ENCODE measurements around the gene RAB33B.
"Not testable (repeated sequence)": the region's sequence is repeated elsewhere in the genome, so short reads cannot be mapped to it uniquely, and the experiment has no call there.

The RAB33B gene

DNA sequence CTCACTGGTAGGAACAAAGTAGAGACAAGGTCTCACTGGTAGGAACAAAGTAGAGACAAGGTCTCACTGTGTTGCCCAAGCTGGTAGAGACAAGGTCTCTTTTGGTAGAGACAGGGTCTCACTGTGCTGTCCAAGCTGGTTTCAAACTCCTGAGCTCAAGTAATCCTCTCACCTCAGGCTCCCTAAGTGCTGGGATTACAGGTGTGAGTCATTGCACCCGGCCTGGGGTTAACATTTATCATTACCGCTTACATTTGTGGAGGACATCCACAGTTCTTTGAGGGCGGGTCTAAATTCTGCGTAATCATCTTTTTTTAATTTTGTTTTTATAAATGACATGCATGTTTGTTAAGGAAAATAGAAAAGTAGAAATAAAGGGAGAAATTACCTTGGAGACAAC, 12.0 kb downstream of the RAB33B start:
- TF ChIP-seq, protein P1, sequence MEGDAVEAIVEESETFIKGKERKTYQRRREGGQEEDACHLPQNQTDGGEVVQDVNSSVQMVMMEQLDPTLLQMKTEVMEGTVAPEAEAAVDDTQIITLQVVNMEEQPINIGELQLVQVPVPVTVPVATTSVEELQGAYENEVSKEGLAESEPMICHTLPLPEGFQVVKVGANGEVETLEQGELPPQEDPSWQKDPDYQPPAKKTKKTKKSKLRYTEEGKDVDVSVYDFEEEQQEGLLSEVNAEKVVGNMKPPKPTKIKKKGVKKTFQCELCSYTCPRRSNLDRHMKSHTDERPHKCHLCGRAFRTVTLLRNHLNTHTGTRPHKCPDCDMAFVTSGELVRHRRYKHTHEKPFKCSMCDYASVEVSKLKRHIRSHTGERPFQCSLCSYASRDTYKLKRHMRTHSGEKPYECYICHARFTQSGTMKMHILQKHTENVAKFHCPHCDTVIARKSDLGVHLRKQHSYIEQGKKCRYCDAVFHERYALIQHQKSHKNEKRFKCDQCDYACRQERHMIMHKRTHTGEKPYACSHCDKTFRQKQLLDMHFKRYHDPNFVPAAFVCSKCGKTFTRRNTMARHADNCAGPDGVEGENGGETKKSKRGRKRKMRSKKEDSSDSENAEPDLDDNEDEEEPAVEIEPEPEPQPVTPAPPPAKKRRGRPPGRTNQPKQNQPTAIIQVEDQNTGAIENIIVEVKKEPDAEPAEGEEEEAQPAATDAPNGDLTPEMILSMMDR (conservative IDR thresholded peaks at IDR 0.05; ENCODE audit: low read length) = no peak
- TF ChIP-seq EZH2phosphoT487 (IDR thresholded peaks at IDR 0.05; ENCODE audit: borderline replicate concordance) = no peak
- H3K9me2 ChIP-seq (replicated peaks; ENCODE audit: low read depth, low read length) = no peaks in the 10 kb centered on the region
- H2AFZ ChIP-seq (ENCODE audit: low read length) = no peak overlapping the region
- no peak overlapping the region for H3K4me2 ChIP-seq (ENCODE audit: low read depth, low read length, poor library complexity, severe bottlenecking)
- H3K27me3 ChIP-seq (ENCODE audit: insufficient read depth, low read length, poor library complexity, severe bottlenecking) = no peaks in the 10 kb centered on the region
- no peaks in the 10 kb centered on the region for H3K4me1 ChIP-seq (ENCODE audit: insufficient read depth, low read length, poor library complexity, severe bottlenecking)
- H3K9ac ChIP-seq (ENCODE audit: low read depth, low read length, poor library complexity, severe bottlenecking) = no peak overlapping the region
- no peak overlapping the region for H3K4me3 ChIP-seq (ENCODE audit: low read length, poor library complexity, severe bottlenecking)
- peaks cover 21% of the 10 kb centered on the region; the same call in 1 of the 2 replicates for H3K79me2 ChIP-seq (ENCODE audit: insufficient read depth, low read length)
- no peaks in the 10 kb centered on the region; the same call in 1 of the 2 replicates for H3K9me3 ChIP-seq (ENCODE audit: insufficient read depth, low read depth, low read length)
- H3F3A ChIP-seq (ENCODE audit: low read depth) = no peaks in the 10 kb centered on the region
- no peaks in the 10 kb centered on the region for H4K20me1 ChIP-seq (ENCODE audit: insufficient read depth, low read length, poor library complexity, severe bottlenecking)
- no peaks in the 10 kb centered on the region for H3K36me3 ChIP-seq (ENCODE audit: insufficient read depth, low read length)

DNA sequence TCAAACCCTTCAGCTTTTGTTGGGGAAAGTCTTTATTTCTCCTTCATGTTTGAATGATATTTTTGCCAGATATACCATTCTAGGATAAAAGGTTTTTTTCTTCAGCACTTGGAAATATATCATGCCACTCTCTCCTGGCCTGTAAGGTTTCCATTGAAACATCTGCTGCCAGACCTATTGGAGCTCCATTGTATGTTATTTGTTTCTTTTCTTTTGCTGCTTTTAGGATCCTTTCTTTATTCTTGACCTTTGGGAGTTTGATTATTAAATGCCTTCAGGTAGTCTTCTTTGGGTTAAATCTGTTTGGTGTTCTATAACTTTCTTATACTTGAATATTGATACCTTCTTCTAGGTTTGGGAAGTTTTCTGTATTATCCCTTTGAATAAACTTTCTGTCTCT, 14.8 kb downstream of the RAB33B start:
- H3K9ac ChIP-seq (ENCODE audit: low read depth, low read length, poor library complexity, severe bottlenecking); H3K4me2 ChIP-seq (ENCODE audit: low read depth, low read length, poor library complexity, severe bottlenecking); H3K4me3 ChIP-seq (ENCODE audit: low read length, poor library complexity, severe bottlenecking); H3K4me1 ChIP-seq (ENCODE audit: insufficient read depth, low read length, poor library complexity, severe bottlenecking); H3K9me2 ChIP-seq (replicated peaks; ENCODE audit: low read depth, low read length); H3K27me3 ChIP-seq (ENCODE audit: insufficient read depth, low read length, poor library complexity, severe bottlenecking); H3K9me3 ChIP-seq (ENCODE audit: insufficient read depth, low read depth, low read length); H3F3A ChIP-seq (ENCODE audit: low read depth); H4K20me1 ChIP-seq (ENCODE audit: insufficient read depth, low read length, poor library complexity, severe bottlenecking); H2AFZ ChIP-seq (ENCODE audit: low read length): not testable (repeated sequence)
- Histone ChIP-seq H3K79me2 (ENCODE audit: insufficient read depth, low read length) (peaks cover 17% of the 10 kb centered on the region; the same call in 1 of the 2 replicates), H3K36me3 (ENCODE audit: insufficient read depth, low read length) (peaks cover 11% of the 10 kb centered on the region; the same call in 1 of the 2 replicates)

DNA sequence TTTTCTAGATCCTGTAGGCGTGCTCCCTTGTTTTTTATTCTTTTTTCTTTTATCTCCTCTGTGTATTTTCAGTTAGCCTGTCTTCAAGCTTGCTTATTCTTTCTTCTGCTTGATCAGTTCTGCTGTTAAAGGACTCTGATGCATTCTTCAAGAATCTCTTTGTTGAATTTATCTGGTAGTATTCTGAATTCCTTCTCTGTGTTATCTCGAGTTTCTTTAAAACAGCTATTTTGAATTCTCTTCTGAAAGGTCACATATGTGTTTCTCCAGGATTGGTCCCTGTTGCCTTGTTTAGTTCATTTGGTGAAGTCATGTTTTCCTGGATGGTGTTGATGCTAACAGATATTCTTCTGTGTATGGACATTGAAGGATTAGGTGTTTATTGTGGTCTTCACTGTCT, 15.3 kb downstream of the RAB33B start:
- H3K4me1 ChIP-seq (ENCODE audit: insufficient read depth, low read length, poor library complexity, severe bottlenecking) = no peaks in the 10 kb centered on the region
- H3K4me3 ChIP-seq (ENCODE audit: low read length, poor library complexity, severe bottlenecking) = no peak overlapping the region
- no peak overlapping the region for H2AFZ ChIP-seq (ENCODE audit: low read length)
- peaks cover 11% of the 10 kb centered on the region; the same call in 1 of the 2 replicates for H3K36me3 ChIP-seq (ENCODE audit: insufficient read depth, low read length)
- H3K4me2 ChIP-seq (ENCODE audit: low read depth, low read length, poor library complexity, severe bottlenecking) = no peak overlapping the region
- H3K9ac ChIP-seq (ENCODE audit: low read depth, low read length, poor library complexity, severe bottlenecking) = no peak overlapping the region
- no peaks in the 10 kb centered on the region for H3K27me3 ChIP-seq (ENCODE audit: insufficient read depth, low read length, poor library complexity, severe bottlenecking)
- no peaks in the 10 kb centered on the region; the same call in 1 of the 2 replicates for H3K9me3 ChIP-seq (ENCODE audit: insufficient read depth, low read depth, low read length)
- no peaks in the 10 kb centered on the region for H4K20me1 ChIP-seq (ENCODE audit: insufficient read depth, low read length, poor library complexity, severe bottlenecking)
- H3K9me2 ChIP-seq (replicated peaks; ENCODE audit: low read depth, low read length) = no peaks in the 10 kb centered on the region
- no peaks in the 10 kb centered on the region for H3F3A ChIP-seq (ENCODE audit: low read depth)
- peaks cover 17% of the 10 kb centered on the region; the same call in 1 of the 2 replicates for H3K79me2 ChIP-seq (ENCODE audit: insufficient read depth, low read length)
- TF ChIP-seq, protein P1 (conservative IDR thresholded peaks at IDR 0.05; ENCODE audit: low read length) = no peak
- TF ChIP-seq EZH2phosphoT487 (IDR thresholded peaks at IDR 0.05; ENCODE audit: borderline replicate concordance) = no peak

DNA sequence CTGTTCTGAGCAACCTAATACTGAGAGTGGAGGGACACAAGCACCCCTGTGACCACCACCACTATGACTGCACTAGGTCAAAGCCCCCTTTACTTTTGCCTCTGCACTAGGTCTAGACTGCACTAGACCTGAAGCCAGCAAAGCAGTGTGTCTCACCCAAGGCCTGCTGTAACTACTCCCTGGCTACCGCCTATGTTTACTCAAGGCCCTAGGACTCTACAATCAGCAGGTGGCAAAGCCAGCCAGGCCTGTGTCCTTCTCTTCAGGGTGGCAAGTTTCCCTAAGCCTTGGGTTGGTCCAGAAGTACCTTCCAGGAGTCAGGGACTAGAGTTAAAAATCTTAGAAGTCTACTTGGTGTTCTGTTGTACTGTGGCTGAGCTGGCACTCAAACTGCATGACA, 15.9 kb downstream of the RAB33B start:
- no peak overlapping the region for H3K4me3 ChIP-seq (ENCODE audit: low read length, poor library complexity, severe bottlenecking)
- peaks cover 15% of the 10 kb centered on the region; the same call in 1 of the 2 replicates for H3K36me3 ChIP-seq (ENCODE audit: insufficient read depth, low read length)
- no peaks in the 10 kb centered on the region for H3K27me3 ChIP-seq (ENCODE audit: insufficient read depth, low read length, poor library complexity, severe bottlenecking)
- H3K4me1 ChIP-seq (ENCODE audit: insufficient read depth, low read length, poor library complexity, severe bottlenecking) = no peaks in the 10 kb centered on the region
- H3K9me2 ChIP-seq (replicated peaks; ENCODE audit: low read depth, low read length) = no peaks in the 10 kb centered on the region
- no peak overlapping the region for H3K4me2 ChIP-seq (ENCODE audit: low read depth, low read length, poor library complexity, severe bottlenecking)
- TF ChIP-seq, protein P1 (conservative IDR thresholded peaks at IDR 0.05; ENCODE audit: low read length) = no peak
- no peak for TF ChIP-seq EZH2phosphoT487 (IDR thresholded peaks at IDR 0.05; ENCODE audit: borderline replicate concordance)
- no peaks in the 10 kb centered on the region; the same call in 1 of the 2 replicates for H3K9me3 ChIP-seq (ENCODE audit: insufficient read depth, low read depth, low read length)
- no peak overlapping the region for H3K9ac ChIP-seq (ENCODE audit: low read depth, low read length, poor library complexity, severe bottlenecking)
- no peaks in the 10 kb centered on the region for H3F3A ChIP-seq (ENCODE audit: low read depth)
- H3K79me2 ChIP-seq (ENCODE audit: insufficient read depth, low read length) = peaks cover 17% of the 10 kb centered on the region; the same call in 1 of the 2 replicates
- H2AFZ ChIP-seq (ENCODE audit: low read length) = no peak overlapping the region
- no peaks in the 10 kb centered on the region for H4K20me1 ChIP-seq (ENCODE audit: insufficient read depth, low read length, poor library complexity, severe bottlenecking)

Data from Loucy (cell line).